HG02763 (cell line): ENCODE measurements around the gene FRMD4A.

Experiments
- ATAC-seq: cut with Tn5 transposase; IDR thresholded peaks from one replicate; pipeline ENCODE4 v1.9.1; 2021; ENCODE audit warnings: mild to moderate bottlenecking, moderate library complexity; ENCODE audit not compliant: unreplicated experiment

FRMD4A gene

DNA sequence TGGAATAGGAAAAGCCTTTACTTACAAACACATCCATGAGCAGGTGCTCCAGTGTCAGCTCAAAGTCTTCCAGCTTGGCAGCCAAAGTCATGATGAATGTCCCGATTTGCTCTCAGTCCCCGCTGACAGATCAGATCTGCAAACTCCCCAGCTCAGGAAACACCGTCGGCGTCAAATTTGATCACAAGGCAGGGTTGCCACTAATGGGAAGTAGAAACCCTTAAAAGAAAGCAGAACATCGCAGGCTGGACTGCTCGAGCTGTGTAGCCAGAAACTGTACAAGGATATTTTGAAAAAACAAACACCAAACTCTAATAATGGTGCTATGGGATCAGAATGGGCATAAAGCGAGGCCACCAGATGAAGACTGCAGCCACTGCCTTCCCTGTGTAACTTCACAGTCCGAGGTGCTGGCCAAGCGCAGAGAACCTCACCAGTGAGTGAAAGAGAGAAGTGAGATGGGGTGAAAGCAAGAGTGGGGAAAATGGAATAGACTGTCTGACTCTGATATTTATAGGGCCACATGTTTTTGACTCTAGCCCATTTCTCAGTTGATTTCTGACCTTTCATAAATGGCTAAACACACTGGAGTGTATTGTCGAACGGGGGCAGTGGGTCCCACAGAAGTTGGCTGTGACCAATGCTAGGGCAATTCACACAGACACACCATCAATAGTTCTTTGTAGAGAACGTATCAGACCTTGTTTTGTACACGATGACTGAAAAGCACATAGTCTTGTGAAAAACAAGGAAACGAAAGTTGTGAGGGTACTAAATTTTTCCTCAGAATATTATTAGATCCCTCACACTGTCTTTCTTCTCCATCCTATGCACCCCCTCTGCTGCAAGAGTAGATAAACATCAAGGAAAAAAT lies 306.2 kb downstream of the FRMD4A start:
- ATAC-seq = no peak

DNA sequence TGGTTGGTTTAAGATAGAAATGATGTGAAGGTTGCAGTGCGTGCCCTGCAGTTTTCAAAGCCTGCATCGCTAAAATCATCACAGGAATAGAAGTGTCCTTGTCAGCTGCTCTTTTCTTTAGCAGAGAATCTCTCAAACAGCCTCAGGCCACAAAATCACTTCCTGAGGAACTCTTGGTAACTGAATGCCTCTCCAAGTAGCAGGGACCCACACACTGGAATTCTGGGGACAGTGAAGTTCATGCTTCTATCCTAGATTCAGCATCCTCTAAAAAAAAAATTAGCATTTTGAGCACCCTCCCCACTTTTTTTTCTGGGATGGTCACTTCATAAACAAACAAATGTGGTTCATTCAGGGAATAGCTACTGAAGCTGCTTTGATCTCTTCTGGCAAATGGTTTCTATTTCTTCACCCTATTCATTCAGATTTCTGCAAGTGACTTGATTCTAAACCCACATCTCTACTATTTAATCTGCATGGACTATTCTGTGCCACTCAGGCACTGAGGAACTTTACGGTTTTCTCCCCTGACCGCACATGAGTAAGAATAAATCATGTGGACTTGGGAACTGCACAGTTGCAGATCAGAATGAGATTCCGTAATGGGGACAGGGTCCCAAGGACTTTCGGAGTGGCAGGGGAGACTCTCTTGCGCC lies 306.9 kb downstream of the FRMD4A start:
- ATAC-seq = no peak

GRCh38 chr10:14022954-14023672 lies 307.6 kb downstream of the FRMD4A start:
- no peak for ATAC-seq

GRCh38 chr10:14022052-14022451 lies 308.7 kb downstream of the FRMD4A start:
- ATAC-seq = no peak

- ATAC-seq = no peak
Measured at GRCh38 chr10:14020037-14020664, 310.6 kb downstream of the FRMD4A start.

DNA sequence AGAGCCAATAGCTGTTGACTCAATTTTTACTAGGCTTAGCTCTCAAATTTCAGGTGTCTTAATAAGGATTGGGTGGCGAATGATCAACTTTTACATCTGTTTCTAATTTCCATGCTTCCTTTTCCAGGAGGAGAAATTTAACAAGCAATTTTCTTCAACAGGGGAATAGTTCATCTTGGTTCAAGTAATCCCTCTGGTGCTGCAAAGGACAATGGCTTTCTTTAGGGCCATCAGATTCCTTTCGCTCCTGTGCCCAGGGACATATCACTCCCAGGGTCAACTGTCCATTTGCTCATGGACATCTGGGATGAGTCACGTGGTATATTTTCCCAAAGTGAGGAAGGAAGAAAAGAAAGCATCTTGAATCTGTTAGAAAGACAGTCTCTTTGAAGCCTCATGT lies 313.3 kb downstream of the FRMD4A start:
- ATAC-seq = no peak

GRCh38 chr10:14016931-14017333 lies 313.8 kb downstream of the FRMD4A start:
- no peak for ATAC-seq

DNA sequence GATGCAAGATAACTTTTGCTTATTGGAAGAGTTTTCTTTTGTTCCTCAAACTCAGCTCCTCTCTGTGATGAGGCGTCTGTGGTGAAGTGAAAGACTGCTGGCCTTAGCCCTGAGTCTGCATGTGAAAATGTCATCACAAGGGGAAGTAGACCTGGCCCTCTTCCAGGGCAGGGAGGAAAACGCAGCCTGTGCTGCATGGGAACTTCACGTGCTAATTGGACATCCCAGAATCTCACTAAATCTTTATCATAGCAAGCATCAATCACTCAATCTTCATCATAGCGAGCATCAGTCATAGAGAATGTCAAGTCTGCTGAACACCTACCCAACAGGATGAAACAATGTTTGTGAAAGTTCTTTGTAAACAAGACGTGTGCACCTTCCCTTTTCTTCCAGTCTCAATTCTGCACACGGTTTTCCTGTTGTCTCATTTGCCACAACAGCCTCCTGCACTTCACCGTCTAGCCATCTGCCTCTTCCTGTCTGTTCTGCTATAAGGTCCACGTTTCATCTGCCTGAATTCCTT lies 314.6 kb downstream of the FRMD4A start:
- no peak for ATAC-seq

GRCh38 chr10:14014423-14014822 lies 316.3 kb downstream of the FRMD4A start:
- ATAC-seq = no peak

DNA sequence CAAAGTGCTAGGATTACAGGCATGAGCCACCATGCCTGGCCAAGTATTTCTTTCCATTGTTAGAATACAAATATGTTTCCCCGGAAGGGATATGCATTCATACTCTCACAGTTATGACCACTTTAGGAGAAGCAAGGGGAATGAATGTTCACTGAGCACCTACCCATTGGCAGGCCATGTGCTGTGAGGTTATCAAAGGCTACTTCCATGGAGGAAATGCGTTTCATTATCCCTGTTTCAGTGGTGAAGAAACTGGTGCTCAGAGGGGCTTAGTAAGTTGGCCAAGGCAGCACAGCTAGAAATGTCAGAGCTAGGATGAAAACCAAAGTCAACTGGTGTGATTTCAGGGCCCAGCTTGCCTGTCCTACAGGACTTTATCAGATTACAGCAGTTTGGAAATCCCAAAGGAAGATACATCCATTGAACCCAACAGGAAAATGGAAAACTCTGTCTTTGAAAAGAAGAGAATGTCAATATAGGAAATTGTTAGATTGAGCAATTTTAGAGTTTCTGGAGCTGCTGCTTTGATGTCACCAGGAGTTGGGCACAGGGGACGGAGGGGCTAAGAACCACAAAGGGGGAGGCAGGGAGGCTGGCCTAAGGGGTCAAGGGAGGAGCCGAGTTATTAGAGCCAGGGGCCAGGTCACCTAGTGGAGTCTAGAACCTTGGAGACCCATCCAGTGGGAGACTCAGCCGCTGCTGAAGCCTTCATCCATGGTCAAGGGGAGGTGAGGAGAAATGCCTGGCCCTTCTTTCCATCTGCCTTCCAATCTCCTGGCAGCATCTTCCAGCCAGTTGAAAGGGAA lies 319.8 kb downstream of the FRMD4A start:
- ATAC-seq = no peak

DNA sequence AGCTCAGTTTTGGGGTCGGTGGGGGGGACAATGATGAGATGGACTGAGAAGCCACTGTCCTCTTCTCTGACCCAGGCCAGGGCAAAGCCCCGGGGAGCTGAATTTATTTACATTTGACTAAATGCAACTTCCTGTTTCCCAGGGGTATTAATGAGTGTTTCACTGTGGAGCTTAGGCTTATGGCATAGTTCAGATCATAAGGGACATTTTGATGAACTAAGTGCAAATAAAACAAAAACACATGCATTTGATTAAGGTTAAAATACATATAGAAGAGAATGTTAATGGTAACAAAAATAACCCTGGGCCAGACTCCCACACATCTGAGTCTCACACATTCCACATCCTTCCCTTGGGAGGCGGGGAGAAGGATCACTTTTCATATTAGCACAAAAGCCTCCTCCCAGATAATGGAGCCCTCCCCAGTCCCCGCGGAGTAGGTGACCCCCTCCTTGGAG lies 320.6 kb downstream of the FRMD4A start:
- no peak for ATAC-seq

DNA sequence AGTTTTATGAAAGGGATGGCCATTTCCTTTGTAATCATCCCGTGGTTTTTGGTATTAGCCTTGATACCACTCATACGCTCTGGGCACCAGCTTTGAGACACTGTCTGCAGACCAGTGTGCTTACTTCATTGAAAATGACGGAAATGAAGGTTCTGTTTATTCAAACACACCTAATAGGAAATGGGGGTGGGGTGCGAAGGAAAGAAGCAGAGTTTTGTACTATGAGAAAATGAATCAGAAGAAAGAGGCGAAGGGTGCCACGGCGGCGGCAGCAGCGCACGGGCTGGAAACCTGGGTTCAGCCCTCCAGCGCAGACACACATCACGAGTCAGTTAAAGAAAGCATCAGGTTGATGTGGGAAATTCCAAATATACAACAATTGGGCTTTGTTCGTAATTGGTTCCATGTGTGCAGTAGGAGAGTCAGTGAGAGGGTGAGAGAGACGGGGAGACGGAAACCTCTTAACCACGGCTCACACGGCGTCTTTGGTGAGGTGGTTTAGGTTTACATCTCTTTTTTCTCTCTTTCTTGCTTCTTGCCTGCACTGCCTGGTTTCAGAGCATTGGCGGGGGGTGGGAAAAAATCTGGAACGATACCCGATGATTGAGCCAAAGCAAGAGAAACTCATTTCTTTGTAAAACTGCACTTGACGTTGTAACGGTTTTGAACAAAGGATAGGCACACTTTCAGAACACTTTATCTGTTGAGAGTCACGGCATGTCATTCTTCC lies 321.2 kb downstream of the FRMD4A start:
- no peak for ATAC-seq

GRCh38 chr10:14008740-14009080 lies 322.0 kb downstream of the FRMD4A start:
- no peak for ATAC-seq

DNA sequence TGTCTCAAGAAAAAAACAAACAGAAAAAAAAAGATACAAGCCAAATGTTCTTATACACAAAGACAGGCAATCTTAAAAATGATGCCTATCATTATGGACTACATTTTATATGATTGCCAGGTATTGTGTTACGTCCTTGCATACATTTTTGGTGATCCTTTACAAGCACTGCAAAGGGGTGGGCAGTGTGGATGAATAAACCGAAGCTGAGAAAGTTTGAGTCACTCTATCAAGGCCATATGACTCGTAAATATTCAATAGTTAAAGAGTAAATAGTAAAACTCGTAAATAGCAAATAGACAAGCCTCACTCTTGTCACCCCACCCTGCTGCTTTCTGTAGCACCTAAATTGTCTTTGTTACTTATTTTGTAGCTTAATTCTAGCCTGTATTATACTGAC lies 326.2 kb downstream of the FRMD4A start:
- ATAC-seq = no peak

DNA sequence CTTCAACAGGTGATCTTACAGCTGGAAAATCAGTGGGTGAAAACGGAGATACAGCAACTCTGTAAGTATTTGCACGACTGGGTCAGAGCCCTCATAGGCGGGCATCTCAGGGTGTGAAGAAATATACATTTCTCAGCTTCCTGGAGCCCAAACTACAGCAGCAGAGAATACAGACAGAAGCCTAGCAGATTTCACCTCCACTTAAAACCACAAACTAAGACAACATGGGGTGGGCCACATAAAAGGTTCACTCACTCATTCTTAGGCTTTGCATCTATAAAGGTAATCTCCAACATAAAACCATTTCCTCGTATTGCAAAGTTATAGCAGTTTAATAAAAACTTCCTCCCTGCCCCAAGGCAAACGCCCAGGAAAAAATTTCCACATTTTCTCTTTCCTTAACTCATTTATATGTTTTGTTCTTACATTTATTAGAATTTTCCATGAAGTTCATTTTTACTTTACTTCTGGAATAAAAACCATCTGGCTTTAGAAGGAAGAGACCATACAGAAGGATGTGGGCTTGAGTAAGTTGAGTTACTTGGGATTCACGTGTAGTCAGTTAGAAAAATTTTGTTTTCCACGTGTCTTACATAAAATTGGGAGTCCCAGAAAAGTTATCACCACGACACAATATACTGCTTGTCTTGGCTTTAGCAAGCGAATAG lies 327.1 kb downstream of the FRMD4A start:
- ATAC-seq = no peak

GRCh38 chr10:14001298-14002040 lies 329.3 kb downstream of the FRMD4A start:
- ATAC-seq = no peak

GRCh38 chr10:13998163-13998835 lies 332.4 kb downstream of the FRMD4A start:
- ATAC-seq = no peak

DNA sequence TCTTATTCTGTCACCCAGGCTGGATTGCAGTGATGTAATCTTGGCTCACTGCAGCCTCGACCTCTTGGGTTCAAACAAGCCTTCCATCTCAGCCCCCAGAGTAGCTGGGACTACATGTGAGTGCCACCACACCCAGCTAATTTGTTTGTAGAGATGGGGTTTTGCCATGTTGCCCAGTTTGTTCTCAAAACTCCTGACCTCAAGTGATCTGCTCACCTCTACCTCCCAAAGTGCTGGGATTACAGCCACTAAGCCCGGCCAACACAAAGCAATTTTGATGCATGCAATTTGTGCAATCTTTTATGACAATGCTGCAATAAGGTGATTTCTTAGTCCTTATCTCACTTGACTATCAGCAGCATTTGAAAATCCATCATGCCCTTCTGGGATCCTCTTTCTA lies 333.1 kb downstream of the FRMD4A start:
- no peak for ATAC-seq
